ENCODE data around the gene FAT1.

- TF ChIP-seq POLR2A (IDR thresholded peaks at IDR 0.05) (no peak), CTCF (IDR thresholded peaks at IDR 0.05) (no peak), POLR2AphosphoS5 (IDR thresholded peaks at IDR 0.05) (no peak)
These were observed 15.1 kb downstream of the FAT1 start for GRCh38 chr4:186708554-186708953.
